Measurements from ENCODE around the gene VOPP1.
"Not testable (repeated sequence)": the region's sequence is repeated elsewhere in the genome, so short reads cannot be mapped to it uniquely, and the experiment has no call there.

VOPP1 gene

GRCh38 chr7:55484834-55485233, 87.5 kb downstream of the VOPP1 start:
- DNase-seq: no peak

DNA sequence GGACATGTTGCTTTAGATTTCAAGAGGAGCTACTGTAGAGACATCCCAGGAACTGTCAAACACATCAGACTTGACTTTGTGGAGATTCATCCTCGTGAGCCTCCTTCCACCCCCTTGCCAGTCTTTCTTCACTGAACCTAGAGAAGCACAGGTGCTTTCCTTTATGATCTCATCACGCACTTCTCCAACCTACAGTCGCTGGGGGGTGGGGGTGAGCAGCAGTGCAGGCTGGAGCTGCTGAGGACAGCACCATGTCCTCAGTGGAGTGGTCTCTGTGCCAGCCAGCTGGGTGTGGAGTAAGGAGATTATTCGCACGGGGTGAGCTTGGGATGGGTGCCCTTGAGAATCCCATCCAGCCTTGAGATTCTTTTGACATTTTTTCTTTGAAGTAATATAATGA, 88.1 kb downstream of the VOPP1 start:
- DNase-seq: no peak

DNA sequence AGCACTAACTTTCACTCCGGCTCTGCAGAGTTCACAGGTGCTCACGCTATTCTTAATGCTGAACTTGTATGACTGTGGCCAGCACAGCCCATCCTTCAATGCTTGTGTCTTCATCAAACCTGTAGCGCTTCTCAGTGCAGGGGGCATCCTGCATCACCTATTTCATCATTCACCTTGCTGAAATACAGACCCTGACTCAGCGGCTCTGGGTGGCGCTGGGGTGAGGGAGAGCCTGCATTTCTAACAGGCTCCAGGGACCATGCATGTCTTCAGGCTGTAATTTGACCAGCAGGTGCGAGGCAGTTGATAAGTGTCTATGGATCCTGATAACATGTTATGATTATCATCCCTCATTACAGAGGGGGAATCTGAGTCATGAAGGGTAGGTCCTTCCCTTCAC, 89.3 kb downstream of the VOPP1 start:
- DNase-seq: no peak

- no peak for DNase-seq
Measured at GRCh38 chr7:55481155-55481554, 91.1 kb downstream of the VOPP1 start.

DNA sequence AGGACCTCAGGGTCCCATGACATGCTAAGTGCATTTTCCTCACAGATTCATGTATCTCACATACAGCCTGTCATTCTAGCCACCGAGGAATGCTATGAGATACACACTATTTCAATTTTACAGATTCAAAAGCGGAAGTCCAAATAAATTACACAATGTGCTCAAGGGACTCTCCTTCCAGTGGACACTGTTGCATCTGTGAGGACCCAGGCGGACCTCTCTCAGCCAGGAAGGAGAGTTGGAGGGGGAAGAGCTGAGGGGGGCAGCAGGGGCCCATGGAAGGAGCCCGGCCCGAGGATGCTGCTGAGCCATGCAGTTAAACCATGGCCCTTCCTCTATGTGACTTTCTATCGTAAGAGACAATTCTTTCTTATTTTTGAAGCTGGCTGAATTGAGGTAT, 93.6 kb downstream of the VOPP1 start:
- DNase-seq: no peak

- no peak for DNase-seq
Measured at GRCh38 chr7:55477781-55478374, 94.4 kb downstream of the VOPP1 start.

DNA sequence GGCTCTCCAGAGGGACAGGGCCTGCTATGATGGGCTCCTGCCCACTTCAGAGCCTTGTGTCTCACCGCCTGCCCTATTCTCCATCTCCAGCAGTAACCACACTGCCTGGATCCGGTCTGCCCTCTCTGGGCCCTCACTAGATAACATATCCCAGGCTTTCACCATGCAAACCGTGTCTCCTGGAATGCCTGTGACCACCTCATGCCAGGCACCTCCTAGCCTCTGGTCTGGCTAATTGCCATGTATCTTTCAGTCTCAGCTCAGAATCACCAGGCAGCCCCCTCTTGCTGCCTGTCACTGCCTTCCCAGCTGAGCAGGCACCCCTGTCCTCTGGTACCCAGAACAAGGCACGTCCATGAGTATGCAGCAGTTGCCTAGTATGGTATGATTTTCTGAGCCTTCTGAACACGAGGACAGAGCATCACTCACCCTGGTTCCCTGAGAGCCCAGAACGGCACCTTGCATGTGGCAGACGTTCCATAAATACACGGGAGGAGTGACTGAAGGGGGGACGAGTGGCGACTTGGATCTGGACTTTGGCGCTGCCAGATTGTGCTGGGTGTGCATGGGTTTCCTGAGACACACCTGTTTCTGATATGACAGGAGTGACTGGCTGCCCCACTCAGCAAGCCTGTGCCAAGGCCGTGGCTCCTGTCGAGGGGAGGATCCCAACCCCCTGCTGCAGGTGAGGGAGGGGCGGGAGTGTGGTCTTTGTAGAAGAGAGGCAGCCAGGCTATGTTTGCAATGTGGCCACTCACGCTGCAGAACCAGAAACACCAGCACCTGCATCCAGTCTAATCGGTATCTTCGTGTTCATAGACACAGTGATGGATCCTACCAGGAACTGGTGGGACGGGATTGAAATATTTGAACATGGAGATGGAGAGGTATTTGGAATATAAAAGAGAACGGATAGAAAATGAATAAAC, 95.2 kb downstream of the VOPP1 start:
- no peak for DNase-seq

DNA sequence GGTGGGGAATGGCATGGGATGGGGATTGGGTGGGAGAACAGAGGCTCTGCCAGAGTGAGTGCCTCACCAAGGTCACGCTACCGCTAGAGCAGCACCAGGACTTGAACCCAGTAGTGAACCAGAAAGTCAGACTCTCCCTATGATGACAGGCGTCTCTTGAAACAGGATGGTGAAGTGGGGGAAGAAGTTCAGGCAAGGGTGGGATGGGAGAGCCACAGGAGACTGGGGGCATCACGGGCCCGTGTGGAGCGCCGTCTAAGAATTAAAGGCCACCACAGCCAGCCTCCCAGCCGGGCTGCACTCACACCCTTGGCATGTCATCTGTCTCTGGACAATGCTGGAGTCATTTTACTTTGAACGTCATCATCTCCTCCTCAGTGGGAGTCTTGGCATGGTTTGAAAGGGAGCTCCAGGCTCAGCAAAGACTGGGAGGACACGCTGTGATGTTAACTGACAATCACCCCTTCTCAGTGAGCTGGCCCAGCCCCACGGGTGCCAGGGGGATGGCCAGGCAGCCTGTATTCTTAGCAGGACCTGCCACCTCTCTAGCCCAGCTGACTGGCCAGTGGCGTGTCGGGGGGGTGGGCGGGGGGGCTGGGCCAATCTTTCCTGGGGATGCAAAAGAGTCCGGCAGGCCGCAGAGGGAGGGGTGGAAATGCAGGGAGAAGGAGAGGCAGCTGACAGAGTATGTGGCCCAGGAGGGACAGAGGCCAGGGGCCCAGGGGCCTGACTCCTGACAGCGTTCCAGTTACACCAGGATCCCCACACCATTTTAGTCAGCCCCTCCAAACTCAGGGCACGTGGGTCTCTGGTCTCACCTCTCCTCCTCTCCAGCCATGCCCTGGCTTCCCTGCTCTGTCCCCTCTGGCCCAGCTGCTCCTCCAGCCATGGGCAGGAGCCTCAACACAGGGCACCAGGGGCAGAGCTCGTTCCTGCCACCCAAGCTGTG, 96.2 kb downstream of the VOPP1 start:
- DNase-seq: no peak

DNA sequence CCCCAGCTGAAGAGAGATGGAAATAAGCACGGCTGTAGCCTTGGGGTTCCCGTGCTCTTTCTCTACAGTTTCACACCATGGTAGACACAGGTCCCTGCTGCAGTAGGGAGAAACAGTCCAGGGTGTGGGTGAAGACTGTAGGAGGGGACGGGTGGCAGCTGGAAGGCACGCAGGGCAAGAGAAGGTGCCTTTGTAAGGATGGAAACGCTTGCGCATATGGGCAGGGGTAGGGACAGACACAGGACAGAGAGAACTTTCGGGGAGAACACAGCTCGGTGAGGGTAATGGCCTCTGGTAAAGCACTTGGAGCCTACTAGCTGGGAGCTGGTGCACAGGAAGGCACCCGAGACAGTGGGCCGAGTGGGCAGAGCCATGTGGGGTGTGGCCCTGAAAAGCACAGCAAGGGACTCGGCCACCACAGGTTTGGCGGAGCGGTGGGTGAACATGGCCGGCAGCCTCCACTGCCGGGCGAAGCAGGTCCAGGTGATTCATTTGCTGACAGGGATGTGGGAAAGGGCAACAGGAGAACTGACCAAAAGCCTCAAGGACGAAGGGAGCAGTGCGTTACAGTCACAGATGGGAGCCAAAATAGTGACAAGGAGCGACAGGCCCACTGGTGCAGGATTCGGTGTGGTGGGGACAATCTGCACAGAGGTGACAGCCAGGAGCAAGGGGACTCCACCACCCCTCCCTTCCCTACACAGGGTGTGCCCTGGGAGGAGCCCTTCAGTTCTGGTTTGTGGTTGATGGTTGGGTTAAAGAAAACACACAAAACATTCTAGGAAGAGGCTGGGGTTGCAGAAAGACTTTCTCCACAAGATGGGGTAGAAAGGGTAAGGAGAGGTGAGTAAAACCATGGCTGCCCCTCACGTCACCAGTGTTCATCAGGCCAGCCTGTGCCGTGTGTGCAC, 97.1 kb downstream of the VOPP1 start:
- DNase-seq: no peak

- DNase-seq: no peak
Measured at GRCh38 chr7:55473932-55474331, 98.4 kb downstream of the VOPP1 start.

GRCh38 chr7:55472928-55473725, 99.2 kb downstream of the VOPP1 start:
- DNase-seq: no peak

GRCh38 chr7:55472406-55472805, 99.9 kb downstream of the VOPP1 start:
- DNase-seq: not testable (repeated sequence)

GRCh38 chr7:55471594-55471993, 100.7 kb downstream of the VOPP1 start:
- DNase-seq: not testable (repeated sequence)

DNA sequence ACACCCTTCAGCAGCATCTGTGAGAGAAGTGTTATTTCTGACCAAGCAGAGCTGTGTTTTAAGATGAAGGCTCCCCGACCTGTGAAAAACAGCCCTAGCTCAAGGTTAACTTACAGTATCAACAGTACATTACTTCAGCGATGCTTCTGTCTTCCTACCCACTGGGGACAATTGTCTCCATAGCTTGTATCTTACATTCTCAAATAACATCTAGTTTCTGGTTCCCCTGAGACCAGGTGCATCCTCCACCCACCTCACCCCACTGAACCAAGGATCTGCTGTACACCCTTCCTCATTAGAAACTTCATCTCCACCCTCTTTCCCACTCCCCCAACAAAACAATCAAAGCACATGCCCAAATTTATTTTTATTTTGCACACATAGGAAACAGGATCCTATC, 102.0 kb downstream of the VOPP1 start:
- DNase-seq: no peak

DNA sequence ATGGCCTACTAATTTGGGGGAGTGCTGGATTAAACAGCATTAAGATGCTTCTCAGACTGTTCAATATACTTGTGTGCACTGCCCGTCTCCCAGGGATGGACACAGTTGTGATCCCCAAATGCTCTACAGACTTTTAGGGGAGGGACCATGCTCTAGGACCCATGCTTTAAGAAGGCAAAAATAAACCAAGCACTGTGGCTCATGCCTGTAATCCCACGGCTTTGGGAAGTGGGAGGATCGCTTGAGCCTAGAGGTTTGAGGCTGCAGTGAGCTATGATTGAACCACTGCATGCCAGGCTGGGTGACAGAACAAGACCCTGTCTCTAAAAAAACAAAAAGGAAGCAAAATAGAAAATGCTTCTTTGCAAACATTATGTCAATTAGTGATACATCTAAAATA, 102.6 kb downstream of the VOPP1 start:
- DNase-seq: no peak

GRCh38 chr7:55469271-55469681, 103.0 kb downstream of the VOPP1 start:
- no peak for DNase-seq

- DNase-seq: no peak
Measured at GRCh38 chr7:55468495-55468894, 103.8 kb downstream of the VOPP1 start.

DNA sequence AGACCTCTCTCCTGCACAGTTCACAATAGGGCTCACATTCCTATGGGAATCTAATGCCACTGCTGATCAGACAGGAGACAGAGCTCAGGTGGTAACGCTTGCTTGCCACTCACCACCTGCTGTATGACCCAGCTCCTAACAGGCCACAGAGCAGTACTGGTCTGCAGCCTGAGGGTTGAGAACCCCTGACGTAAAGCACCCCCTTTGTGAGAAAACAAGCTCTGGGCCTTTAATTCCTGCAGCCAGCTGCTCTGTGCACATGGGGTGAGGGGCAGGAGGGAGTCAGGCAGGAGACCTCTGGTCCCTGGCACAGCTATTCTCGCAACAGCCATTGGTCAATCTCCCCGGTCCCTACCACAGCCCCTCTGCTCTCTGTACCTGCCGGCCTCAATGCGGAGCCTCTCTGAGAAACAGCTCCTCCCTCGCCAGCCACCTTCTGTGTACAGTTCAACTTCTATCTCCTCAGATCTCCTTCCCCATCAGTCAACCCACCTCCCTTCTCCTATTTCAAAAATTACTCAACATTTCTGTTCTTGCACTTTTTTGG, 105.2 kb downstream of the VOPP1 start:
- DNase-seq: no peak

DNA sequence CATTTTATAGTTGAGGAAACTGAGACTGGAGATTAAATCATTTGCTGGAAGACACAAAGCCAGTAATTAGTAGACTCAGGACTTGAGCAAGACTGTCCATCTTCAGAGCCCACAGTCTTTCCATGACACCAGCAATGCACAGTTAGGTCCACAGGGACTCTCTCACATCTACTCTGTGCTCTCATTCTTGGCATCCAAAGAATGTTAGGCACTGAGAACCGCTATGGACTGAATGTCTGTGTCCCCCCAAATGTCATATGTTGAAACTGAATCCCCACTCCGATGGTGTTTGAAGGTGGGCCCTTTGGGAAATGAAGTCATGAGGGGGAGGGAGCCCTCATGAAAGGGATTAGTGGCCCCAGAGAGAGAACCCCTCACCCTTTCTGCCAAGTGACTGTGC, 106.6 kb downstream of the VOPP1 start:
- DNase-seq: no peak

DNA sequence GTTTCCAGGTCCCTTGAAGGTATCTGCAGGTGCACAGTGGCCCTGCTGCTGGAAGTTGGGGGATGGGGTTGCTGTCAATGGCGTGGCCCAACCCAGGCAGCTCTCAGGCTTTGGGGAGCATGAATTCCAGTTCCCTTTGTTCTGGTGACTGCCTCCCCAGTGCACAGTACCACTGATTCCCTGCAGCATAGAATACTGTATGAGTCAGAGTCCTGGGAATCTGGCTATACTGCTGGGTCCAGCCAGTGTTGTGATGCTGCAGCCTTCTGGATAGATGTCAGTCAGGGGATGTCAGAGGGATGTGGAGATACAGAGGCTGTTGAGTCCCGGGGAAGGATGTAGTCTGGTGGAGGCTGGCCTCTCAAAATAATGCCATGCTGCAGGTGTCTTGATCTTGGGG, 107.9 kb downstream of the VOPP1 start:
- DNase-seq: no peak

- DNase-seq: no peak
Measured at GRCh38 chr7:55463686-55464262, 108.5 kb downstream of the VOPP1 start.

All from DMS 273 treated with DMSO at 0.1 percent for 48 hours (cell line).